ENCODE data around the gene TAF1C. TPM values are rescaled to one million over a fixed set of nuclear protein-coding genes. Genes with fewer than 3 reads are reported as not detected.
A peak's percentile ranks its signal among the peaks of the same experiment; 100 is the strongest.

The TAF1C gene
- total RNA-seq (2021; ENCODE audit: unreplicated experiment) (31.9 TPM), Bru-seq, nascent RNA (percentile 55 among the genes with signal in this experiment), BruChase-seq, experiment 1, labeled RNA remaining after a 2-hour chase (percentile 70 among the genes with signal in this experiment), BruChase-seq, experiment 2, labeled RNA remaining after a 6-hour chase (percentile 69 among the genes with signal in this experiment)
- polyA plus RNA-seq (2012; ENCODE audit: insufficient read length) = 23.2 TPM
- long read RNA-seq, partial matches to known transcripts = 28 of 38 reads
- long read RNA-seq, other reads (novel, unspliced or antisense) = 10 of 38 reads

- Histone ChIP-seq H3K4me1 (ENCODE audit: control insufficient read depth, insufficient read depth, low read length) (no peaks in the 10 kb centered on the region), H3K36me3 (ENCODE audit: control insufficient read depth, insufficient read depth, low read length) (peaks cover 4% of the 10 kb centered on the region; the same call in 1 of the 2 replicates), H3K9me3 (ENCODE audit: control insufficient read depth, insufficient read depth, low read depth, low read length) (no peaks in the 10 kb centered on the region), H3K4me3 (ENCODE audit: low read depth in 2 of 2, low read length in 2 of 2) (peak within 1 kb of the TSS; percentile 85 to 97), H3K27me3 (ENCODE audit: control insufficient read depth, insufficient read depth, low read length) (no peaks in the 10 kb centered on the region), H3K27ac (ENCODE audit: low read length) (peak within 1 kb of the TSS; percentile 86)
- intact Hi-C loops (cut with micrococcal nuclease; ENCODE audit: unreplicated experiment) (loop anchor here (10.0 kb wide), 1 partner anchor 298 kb away; no protein-coding TSS in a partner anchor), in situ Hi-C loops (cut with HindIII; ENCODE audit: low pct_unique_long_range_greater_than_20kb, low sequenced_read_pairs) (no loop called here)
- CTCF ChIA-PET = interaction anchor here (0.6 to 1.2 kb wide), 12 partner anchors 10 to 1414 kb away, joined by 3 to 11 read pairs (median 5); no protein-coding TSS in a partner anchor
- TF ChIP-seq POLR2AphosphoS5 (IDR thresholded peaks at IDR 0.05; ENCODE audit: low read depth, low read length) = peak; percentile 71
- TF ChIP-seq TCF7L2 (IDR thresholded peaks at IDR 0.05; ENCODE audit: low read depth, low read length) = no peak
- no peak for TF ChIP-seq REST (IDR thresholded peaks at IDR 0.05; ENCODE audit: insufficient read depth in 1 of 2, low read depth in 2 of 2, low read length in 1 of 2)
- peak; percentile 95 for TF ChIP-seq CTCF (IDR thresholded peaks at IDR 0.05)
- peak; percentile 59; the same call in 1 of the 2 replicates for TF ChIP-seq SIN3A (IDR thresholded peaks at IDR 0.05; ENCODE audit: borderline replicate concordance, insufficient read depth, low read depth, low read length)
- ATAC-seq (peak; percentile 96), DNase-seq (ENCODE audit: low read depth, low spot score) (peak; percentile 69)
- POLR2A ChIA-PET = no interaction called here
- TSS peak; percentile 83 for BruUV-seq (replicated peaks)
These were observed at the start of gene TAF1C for GRCh38 chr16:84186685-84187437. Gene TAF1C, minus strand, starts transcription at chr16:84187057. Its CDS starts 2,069 bp downstream, at chr16:84184988.

- Histone ChIP-seq H3K4me3 (ENCODE audit: low read depth in 2 of 2, low read length in 2 of 2) (no peak overlapping the region), H3K4me1 (ENCODE audit: control insufficient read depth, insufficient read depth, low read length) (peaks cover 3% of the 10 kb centered on the region), H3K27me3 (ENCODE audit: control insufficient read depth, insufficient read depth, low read length) (no peaks in the 10 kb centered on the region), H3K27ac (ENCODE audit: low read length) (no peak overlapping the region; the same call in 1 of the 2 replicates), H3K9me3 (ENCODE audit: control insufficient read depth, insufficient read depth, low read depth, low read length) (no peaks in the 10 kb centered on the region), H3K36me3 (ENCODE audit: control insufficient read depth, insufficient read depth, low read length) (no peaks in the 10 kb centered on the region)
- no TSS peak for BruUV-seq (replicated peaks)
- DNase-seq (ENCODE audit: low read depth, low spot score) = no peak
- no peak for ATAC-seq
- in situ Hi-C loops (cut with HindIII; ENCODE audit: low pct_unique_long_range_greater_than_20kb, low sequenced_read_pairs) = no loop called here
- CTCF ChIA-PET = no interaction called here
- POLR2A ChIA-PET = no interaction called here
- intact Hi-C loops (cut with micrococcal nuclease; ENCODE audit: unreplicated experiment) = no loop called here
- TF ChIP-seq REST (IDR thresholded peaks at IDR 0.05; ENCODE audit: insufficient read depth in 1 of 2, low read depth in 2 of 2, low read length in 1 of 2) = no peak
- no peak for TF ChIP-seq POLR2AphosphoS5 (IDR thresholded peaks at IDR 0.05; ENCODE audit: low read depth, low read length)
These were observed 47.7 kb upstream of the TAF1C start for GRCh38 chr16:84234321-84235241.
